Daoy (cell line): Measurements from ENCODE around the gene ZBTB12. TPM values are rescaled to one million over a fixed set of nuclear protein-coding genes. Genes with fewer than 3 reads are reported as not detected.
A peak's percentile ranks its signal among the peaks of the same experiment; 100 is the strongest.
"Not testable (repeated sequence)": the region's sequence is repeated elsewhere in the genome, so short reads cannot be mapped to it uniquely, and the experiment has no call there.

Source experiments
- DNase-seq: peaks from one replicate; pipeline ENCODE4 v3.0.0-alpha.2; 2015; ENCODE audit warnings: low read depth
- total RNA-seq: library from RNA; depleted of rRNA; stranded (reverse); fragments of >200 nt; shearing (Covaris generic); gene quantifications from 2 replicates; pipeline ENCODE4 v1.2.3, GENCODE V29; 2014; rRNA removed

The ZBTB12 gene
- total RNA-seq, result 7.5 and 9.8 TPM in 2 replicates

- peak; percentile 97 for DNase-seq
Observed at GRCh38 chr6:31901953-31902643, at the start of gene ZBTB12. Gene ZBTB12, minus strand, starts transcription at chr6:31902086. Its CDS starts 781 bp downstream, at chr6:31901305.

- no peak for DNase-seq
Observed at GRCh38 chr6:31949926-31950548, 48.2 kb upstream of the ZBTB12 start.

GRCh38 chr6:31948753-31949413 lies 47.0 kb upstream of the ZBTB12 start:
- DNase-seq, result peak; percentile 58

- no peak for DNase-seq
Observed at GRCh38 chr6:31948306-31948705, 46.4 kb upstream of the ZBTB12 start.

- DNase-seq, result no peak
Observed at GRCh38 chr6:31947864-31948263, 46.0 kb upstream of the ZBTB12 start.

- DNase-seq, result no peak
Observed at GRCh38 chr6:31947070-31947675, 45.3 kb upstream of the ZBTB12 start.

GRCh38 chr6:31946370-31946885 lies 44.5 kb upstream of the ZBTB12 start:
- no peak for DNase-seq

- peak; percentile 92 for DNase-seq
Observed at GRCh38 chr6:31945507-31946369, 43.9 kb upstream of the ZBTB12 start, which contains the start of gene CFB. Gene CFB, plus strand, starts transcription at chr6:31946095. Its CDS starts 127 bp downstream, at chr6:31946222.

GRCh38 chr6:31945154-31945506 lies 43.2 kb upstream of the ZBTB12 start:
- no peak for DNase-seq

- no peak for DNase-seq
Observed at GRCh38 chr6:31943742-31944141, 41.9 kb upstream of the ZBTB12 start.

GRCh38 chr6:31940256-31940664 lies 38.4 kb upstream of the ZBTB12 start:
- DNase-seq, result peak; percentile 33

- DNase-seq, result no peak
Observed at GRCh38 chr6:31935823-31936222, 33.9 kb upstream of the ZBTB12 start.

GRCh38 chr6:31935021-31935420 lies 33.1 kb upstream of the ZBTB12 start:
- DNase-seq, result no peak

GRCh38 chr6:31933537-31933936 lies 31.7 kb upstream of the ZBTB12 start:
- DNase-seq, result no peak

- DNase-seq, result not testable (repeated sequence)
Observed at GRCh38 chr6:31932137-31932536, 30.3 kb upstream of the ZBTB12 start.

GRCh38 chr6:31930962-31931361 lies 29.1 kb upstream of the ZBTB12 start:
- DNase-seq, result no peak

- no peak for DNase-seq
Observed at GRCh38 chr6:31928672-31928939, 26.7 kb upstream of the ZBTB12 start.

GRCh38 chr6:31927863-31928671 lies 26.2 kb upstream of the ZBTB12 start:
- no peak for DNase-seq

- no peak for DNase-seq
Observed at GRCh38 chr6:31927242-31927862, 25.5 kb upstream of the ZBTB12 start, which contains the start of gene C2. Gene C2, plus strand, starts transcription at chr6:31927717. Its CDS starts 36 bp downstream, at chr6:31927753.

- no peak for DNase-seq
Observed at GRCh38 chr6:31922942-31923341, 21.1 kb upstream of the ZBTB12 start.
